Measurements from ENCODE around the gene MPRIP. TPM values are rescaled to one million over a fixed set of nuclear protein-coding genes. Genes with fewer than 3 reads are reported as not detected.
A peak's percentile ranks its signal among the peaks of the same experiment; 100 is the strongest.

The MPRIP gene
- total and polyA plus RNA-seq, 8 donors: 80.2 to 518 (median 190) TPM

GRCh38 chr17:17080781-17081180 is 38.5 kb downstream of the MPRIP start:
- no peak for TF ChIP-seq POLR2A (IDR thresholded peaks at IDR 0.05)
- H3K9me3 ChIP-seq: no peaks in the 10 kb centered on the region
- 70 to 76% (median 74%) methylated on average over 7 of the region's 7 CpGs for WGBS, 5 donors

GRCh38 chr17:17081304-17081940 is 39.2 kb downstream of the MPRIP start:
- Histone ChIP-seq H3K4me3 (no peak overlapping the region), H3K4me1 (peaks cover 49 to 65% (median 55%) of the 10 kb centered on the region in 4 donors), H3K27ac (peak overlapping the region; percentile 25 to 64 (median 52)), H3K27me3 (no peaks in the 10 kb centered on the region), H3K36me3 (peaks cover 12 to 72% (median 60%) of the 10 kb centered on the region in 4 donors), H3K9me3 (no peaks in the 10 kb centered on the region)
- 58 to 69% (median 65%) methylated on average over 13 of the region's 13 CpGs for WGBS, 5 donors
- TF ChIP-seq POLR2AphosphoS5 (IDR thresholded peaks at IDR 0.05): peak in 1 of 3 donors; percentile 39
- no peak for TF ChIP-seq EP300 (IDR thresholded peaks at IDR 0.05)
- no peak for DNase-seq
- intact Hi-C loops (cut with DNase I; ENCODE audit: low total_unique reads): no loop called here

More at GRCh38 chr17:17080781-17081180, 38.5 kb downstream of the MPRIP start:
- Histone ChIP-seq H3K36me3 (peaks cover 12 to 70% (median 62%) of the 10 kb centered on the region in 4 donors), H3K27ac (peak overlapping the region; percentile 38 to 64 (median 52)), H3K27me3 (no peaks in the 10 kb centered on the region), H3K4me1 (peaks cover 54 to 69% (median 60%) of the 10 kb centered on the region in 4 donors), H3K4me3 (no peak overlapping the region)
- DNase-seq: no peak
- intact Hi-C loops (cut with DNase I; ENCODE audit: low total_unique reads): no loop called here

- Histone ChIP-seq H3K9me3 (no peaks in the 10 kb centered on the region), H3K27ac (no peak overlapping the region), H3K4me1 (peaks cover 45 to 68% (median 52%) of the 10 kb centered on the region in 4 donors), H3K27me3 (no peaks in the 10 kb centered on the region), H3K4me3 (no peak overlapping the region), H3K36me3 (peaks cover 11 to 72% (median 55%) of the 10 kb centered on the region in 4 donors)
- DNase-seq: no peak
- 84 to 95% (median 93%) methylated on average over 3 to 4 of the region's 4 CpGs for WGBS, 5 donors
- TF ChIP-seq EP300 (IDR thresholded peaks at IDR 0.05) (no peak), POLR2AphosphoS5 (IDR thresholded peaks at IDR 0.05) (no peak), POLR2A (IDR thresholded peaks at IDR 0.05) (no peak)
- TF ChIP-seq, protein P1, sequence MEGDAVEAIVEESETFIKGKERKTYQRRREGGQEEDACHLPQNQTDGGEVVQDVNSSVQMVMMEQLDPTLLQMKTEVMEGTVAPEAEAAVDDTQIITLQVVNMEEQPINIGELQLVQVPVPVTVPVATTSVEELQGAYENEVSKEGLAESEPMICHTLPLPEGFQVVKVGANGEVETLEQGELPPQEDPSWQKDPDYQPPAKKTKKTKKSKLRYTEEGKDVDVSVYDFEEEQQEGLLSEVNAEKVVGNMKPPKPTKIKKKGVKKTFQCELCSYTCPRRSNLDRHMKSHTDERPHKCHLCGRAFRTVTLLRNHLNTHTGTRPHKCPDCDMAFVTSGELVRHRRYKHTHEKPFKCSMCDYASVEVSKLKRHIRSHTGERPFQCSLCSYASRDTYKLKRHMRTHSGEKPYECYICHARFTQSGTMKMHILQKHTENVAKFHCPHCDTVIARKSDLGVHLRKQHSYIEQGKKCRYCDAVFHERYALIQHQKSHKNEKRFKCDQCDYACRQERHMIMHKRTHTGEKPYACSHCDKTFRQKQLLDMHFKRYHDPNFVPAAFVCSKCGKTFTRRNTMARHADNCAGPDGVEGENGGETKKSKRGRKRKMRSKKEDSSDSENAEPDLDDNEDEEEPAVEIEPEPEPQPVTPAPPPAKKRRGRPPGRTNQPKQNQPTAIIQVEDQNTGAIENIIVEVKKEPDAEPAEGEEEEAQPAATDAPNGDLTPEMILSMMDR (IDR thresholded peaks at IDR 0.05): no peak
- intact Hi-C loops (cut with DNase I; ENCODE audit: low total_unique reads): no loop called here
These were observed 40.6 kb downstream of the MPRIP start for GRCh38 chr17:17082878-17083277.

DNA sequence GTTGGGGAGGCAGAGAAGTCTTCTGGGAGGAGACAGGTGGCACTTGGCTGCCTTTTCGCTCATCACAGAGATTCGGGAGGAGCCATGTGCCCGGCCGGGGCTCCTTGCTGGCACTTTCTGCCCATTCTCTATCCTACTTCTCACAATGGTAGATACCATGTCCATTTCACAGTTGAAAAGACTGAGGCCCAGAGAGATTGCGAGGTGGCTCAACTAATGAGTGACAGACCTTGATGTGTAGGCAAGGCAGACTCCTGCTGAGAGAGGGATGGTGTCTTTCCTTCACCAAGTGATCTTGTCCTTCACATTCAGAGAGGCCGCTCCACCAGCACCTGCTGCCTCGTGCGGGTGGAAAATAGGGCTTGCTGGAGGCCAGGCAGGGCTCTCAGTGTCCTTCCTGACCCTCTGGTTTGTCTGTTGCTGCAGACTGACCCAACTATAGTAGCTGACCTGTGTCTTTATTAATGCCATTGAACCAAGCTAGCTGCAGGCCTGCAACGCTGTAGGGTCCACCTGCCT is 42.1 kb downstream of the MPRIP start:
- 84 to 94% (median 91%) methylated on average over 6 to 9 of the region's 9 CpGs for WGBS, 5 donors
- Histone ChIP-seq H3K27ac (no peak overlapping the region), H3K27me3 (no peaks in the 10 kb centered on the region), H3K9me3 (no peaks in the 10 kb centered on the region), H3K4me1 (peaks cover 30 to 68% (median 49%) of the 10 kb centered on the region in 4 donors), H3K36me3 (peaks cover 9 to 69% (median 50%) of the 10 kb centered on the region in 4 donors), H3K4me3 (no peak overlapping the region)
- TF ChIP-seq, protein P1 (IDR thresholded peaks at IDR 0.05): no peak
- no peak for TF ChIP-seq POLR2AphosphoS5 (IDR thresholded peaks at IDR 0.05)
- no peak for TF ChIP-seq POLR2A (IDR thresholded peaks at IDR 0.05)
- intact Hi-C loops (cut with DNase I; ENCODE audit: low total_unique reads): no loop called here
- DNase-seq: no peak

DNA sequence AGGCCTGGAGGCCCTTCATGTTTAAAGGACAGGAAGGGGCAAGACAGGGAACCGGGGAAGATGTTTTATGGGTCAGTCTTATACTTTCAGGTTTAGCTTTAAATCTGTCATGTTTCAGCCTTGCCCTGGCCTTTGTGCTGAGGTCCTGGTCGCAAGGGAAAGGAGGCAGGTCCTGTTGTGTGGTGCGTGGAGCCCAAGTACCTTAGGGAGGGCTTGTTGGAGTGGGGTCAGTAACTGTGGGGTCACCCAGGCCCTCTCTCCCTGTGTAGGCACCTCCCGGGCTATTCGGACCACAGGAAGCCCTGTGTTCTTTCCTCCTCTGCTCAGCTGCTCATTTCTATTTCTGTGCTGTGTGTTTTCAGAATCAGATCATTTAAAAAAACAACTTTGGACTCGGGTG is 42.7 kb downstream of the MPRIP start:
- H3K27me3 ChIP-seq: no peaks in the 10 kb centered on the region
- H3K9me3 ChIP-seq: no peaks in the 10 kb centered on the region
- DNase-seq: no peak
- peaks cover 9 to 73% (median 52%) of the 10 kb centered on the region in 4 donors for H3K36me3 ChIP-seq
- no peak for TF ChIP-seq EP300 (IDR thresholded peaks at IDR 0.05)
- no peak overlapping the region for H3K4me3 ChIP-seq
- 84 to 92% (median 88%) methylated on average over 6 of the region's 6 CpGs for WGBS, 5 donors
- intact Hi-C loops (cut with DNase I; ENCODE audit: low total_unique reads): no loop called here
- H3K27ac ChIP-seq: peak overlapping the region in 1 of 5 donors; percentile 11
- peaks cover 30 to 68% (median 49%) of the 10 kb centered on the region in 4 donors for H3K4me1 ChIP-seq

DNA sequence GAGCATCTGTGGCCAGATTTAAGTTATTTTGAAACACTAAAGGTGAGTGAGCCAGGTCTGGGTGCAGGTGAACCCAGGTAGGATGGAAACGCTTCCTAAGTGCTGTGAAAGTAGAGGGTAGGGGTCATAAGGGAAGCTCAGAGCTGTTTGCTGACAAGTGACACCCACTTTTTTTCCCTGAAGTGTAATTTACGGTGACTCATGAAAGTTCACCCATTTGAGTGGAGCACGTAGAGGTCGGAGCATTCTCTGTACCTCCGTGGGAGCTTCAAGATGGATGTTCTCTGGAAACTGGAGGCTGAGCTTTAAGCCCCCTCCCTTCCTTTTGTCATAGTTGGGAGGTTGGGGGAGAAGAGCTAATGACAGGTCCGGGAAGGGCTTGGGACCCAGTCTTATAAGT is 44.3 kb downstream of the MPRIP start:
- Histone ChIP-seq H3K27ac (peak overlapping the region in 1 of 5 donors; percentile 1), H3K36me3 (peaks cover 9 to 77% (median 55%) of the 10 kb centered on the region in 4 donors), H3K9me3 (no peaks in the 10 kb centered on the region), H3K4me1 (peaks cover 29 to 68% (median 50%) of the 10 kb centered on the region in 4 donors), H3K27me3 (no peaks in the 10 kb centered on the region), H3K4me3 (no peak overlapping the region)
- WGBS, 5 donors: 82 to 95% (median 91%) methylated on average over 6 of the region's 6 CpGs
- no peak for DNase-seq
- intact Hi-C loops (cut with DNase I; ENCODE audit: low total_unique reads): no loop called here
- TF ChIP-seq POLR2AphosphoS5 (IDR thresholded peaks at IDR 0.05): no peak
- TF ChIP-seq EP300 (IDR thresholded peaks at IDR 0.05): no peak
